Superior temporal gyrus (tissue), 1 donor: ENCODE results near the gene DPPA3.
"Not testable (repeated sequence)": the region's sequence is repeated elsewhere in the genome, so short reads cannot be mapped to it uniquely, and the experiment has no call there.

Source experiments
- DNase-seq: peaks from one replicate; pipeline ENCODE4 v3.0.0-alpha.2; 2016; ENCODE audit errors: extremely low spot score

DPPA3 gene

GRCh38 chr12:7730984-7731383 is 19.8 kb downstream of the DPPA3 start:
- DNase-seq, result not testable (repeated sequence)

- DNase-seq, result no peak
These were observed 20.3 kb downstream of the DPPA3 start for GRCh38 chr12:7731486-7731885.

- no peak for DNase-seq
These were observed 21.8 kb downstream of the DPPA3 start for GRCh38 chr12:7732993-7733392.

GRCh38 chr12:7747246-7747645 is 36.0 kb downstream of the DPPA3 start, which contains the start of gene CLEC4C:
Gene CLEC4C, minus strand, starts transcription at chr12:7747375. Its CDS starts 27 bp downstream, at chr12:7747348.
- DNase-seq, result no peak

GRCh38 chr12:7748852-7749251 is 37.6 kb downstream of the DPPA3 start:
- DNase-seq, result no peak

- no peak for DNase-seq
These were observed 38.2 kb downstream of the DPPA3 start for GRCh38 chr12:7749442-7749841.

- no peak for DNase-seq
These were observed 39.1 kb downstream of the DPPA3 start for GRCh38 chr12:7750350-7750749.

GRCh38 chr12:7751394-7751793 is 40.2 kb downstream of the DPPA3 start:
- DNase-seq, result no peak

GRCh38 chr12:7751941-7752922 is 41.0 kb downstream of the DPPA3 start:
- not testable (repeated sequence) for DNase-seq

GRCh38 chr12:7755668-7756067 is 44.4 kb downstream of the DPPA3 start:
- not testable (repeated sequence) for DNase-seq

GRCh38 chr12:7756993-7757392 is 45.8 kb downstream of the DPPA3 start:
- DNase-seq, result no peak

GRCh38 chr12:7758766-7759140 is 47.5 kb downstream of the DPPA3 start:
- no peak for DNase-seq
